Endodermal cell (in vitro differentiated cells): Measurements from ENCODE around the gene DPEP3. TPM values are rescaled to one million over a fixed set of nuclear protein-coding genes. Genes with fewer than 3 reads are reported as not detected.

Experiments
- DNase-seq: peaks from one replicate; pipeline ENCODE4 v3.0.0-alpha.2; 2017
- H3K27ac ChIP-seq: 2 replicates; pipeline ENCODE4 v1.5.1; 2013; ENCODE audit warnings: mild to moderate bottlenecking, low read depth, low read length, moderate library complexity
- H3K27me3 ChIP-seq: 2 replicates; pipeline ENCODE4 v1.6.1; 2013; ENCODE audit warnings: mild to moderate bottlenecking, low read length, moderate library complexity; ENCODE audit not compliant: insufficient read depth, control insufficient read depth, poor library complexity, severe bottlenecking
- H3K36me3 ChIP-seq: 2 replicates; pipeline ENCODE4 v1.7.0; 2013; ENCODE audit warnings: mild to moderate bottlenecking, low read length, moderate library complexity; ENCODE audit not compliant: control insufficient read depth, insufficient read depth
- H3K4me1 ChIP-seq: one replicate; pipeline ENCODE4 v1.7.0; 2013; ENCODE audit warnings: low read length; ENCODE audit not compliant: control insufficient read depth, insufficient read depth
- H3K4me3 ChIP-seq: 2 replicates; pipeline ENCODE4 v1.5.1; 2013; ENCODE audit warnings: mild to moderate bottlenecking, low read length, moderate library complexity
- H3K9ac ChIP-seq: 2 replicates; pipeline ENCODE4 v1.6.1; 2013; ENCODE audit warnings: mild to moderate bottlenecking, low read length, moderate library complexity; ENCODE audit not compliant: poor library complexity, severe bottlenecking; ENCODE audit errors: extremely low read depth
- H3K9me3 ChIP-seq: 2 replicates; pipeline ENCODE4 v1.6.1; 2013; ENCODE audit warnings: mild to moderate bottlenecking, low read length, moderate library complexity; ENCODE audit not compliant: control insufficient read depth
- H3K27ac Mint-ChIP-seq: 2 replicates; pipeline ENCODE4 v1.8.0; 2020; ENCODE audit warnings: mixed read lengths
- H3K27me3 Mint-ChIP-seq: 2 replicates; pipeline ENCODE4 v1.8.0; 2021; ENCODE audit warnings: mild to moderate bottlenecking, mixed read lengths; ENCODE audit not compliant: insufficient read depth
- H3K36me3 Mint-ChIP-seq: 2 replicates; pipeline ENCODE4 v1.8.0; 2020; ENCODE audit warnings: low read depth, mixed read lengths
- H3K4me1 Mint-ChIP-seq: 2 replicates; pipeline ENCODE4 v1.8.0; 2020; ENCODE audit warnings: mixed read lengths
- H3K4me3 Mint-ChIP-seq: 2 replicates; pipeline ENCODE4 v1.8.0; 2020; ENCODE audit warnings: mild to moderate bottlenecking, moderate library complexity, mixed read lengths
- H3K9me3 Mint-ChIP-seq: 2 replicates; pipeline ENCODE4 v1.8.0; 2020; ENCODE audit warnings: mild to moderate bottlenecking, mixed read lengths
- CTCF ChIP-seq: fragments of 200-600 bp; sonication (generic); conservative IDR thresholded peaks from 2 replicates; pipeline ENCODE4 v1.5.0; 2021; ENCODE audit warnings: antibody characterized with exemption, mild to moderate bottlenecking
- WGBS, 2 experiments: methylation state at CpG; one replicate each; pipeline versions ENCODE4 v1.1.5 to v1.1.7; 2013; ENCODE audit warnings: missing lambda C conversion rate in 2 of 2, mixed read lengths in 1 of 2; ENCODE audit not compliant: insufficient coverage in 1 of 2, insufficient read length in 1 of 2; 5-methylcytosine and 5-hydroxymethylcytosine counted together
- total RNA-seq, 2 donors: library from RNA; stranded (reverse); fragmentation: NEBNext Ultra II Directional in 1 of 2; extraction: Animal tissue kit (Norgen Biotek cat#: 25700) in 1 of 2; gene quantifications; 2 replicates in 1 of 2; 3 replicates in 1 of 2; pipeline ENCODE4 v1.2.1, GENCODE V29; 2021

The DPEP3 gene
- total RNA-seq, 2 donors from 2014 or later, result 2.9 to 3.5 TPM

DNA sequence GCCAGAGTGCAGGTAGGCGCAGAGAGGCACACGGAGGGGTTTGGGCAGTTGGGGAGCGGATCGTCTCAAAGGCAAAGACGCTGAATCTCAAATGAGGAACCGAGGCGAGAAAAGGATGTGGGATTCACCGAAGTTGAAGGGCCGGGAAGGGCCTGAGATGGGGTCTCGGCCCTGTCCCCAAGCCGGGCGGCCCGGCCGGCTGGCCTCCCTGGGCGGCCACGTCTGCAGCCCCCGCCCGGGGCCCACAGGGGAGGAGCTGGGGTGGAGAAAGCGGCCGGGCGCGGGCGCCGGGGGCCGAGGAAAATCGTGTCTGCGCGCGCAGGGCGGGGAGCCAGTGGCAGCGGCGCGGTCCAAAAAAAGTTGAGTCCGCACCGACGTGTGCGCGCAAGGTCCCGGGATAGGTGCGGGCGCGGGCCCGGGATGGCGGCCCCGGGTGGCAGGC is 12.3 kb downstream of the DPEP3 start:
- Mint-ChIP-seq H3K36me3 (peaks cover 2% of the 10 kb centered on the region), H3K27me3 (peaks cover 15% of the 10 kb centered on the region), H3K4me1 (peaks cover 21% of the 10 kb centered on the region), H3K27ac (peak overlapping the region; percentile 81), H3K9me3 (no peaks in the 10 kb centered on the region), H3K4me3 (peak overlapping the region; percentile 81)
- Histone ChIP-seq H3K36me3 (peaks cover 9% of the 10 kb centered on the region), H3K4me3 (peak overlapping the region; percentile 95), H3K27ac (no peak overlapping the region), H3K4me1 (peaks cover 16% of the 10 kb centered on the region), H3K9me3 (no peaks in the 10 kb centered on the region), H3K27me3 (no peaks in the 10 kb centered on the region), H3K9ac (peak overlapping the region; percentile 76)
- WGBS, 2 experiments, result 2% methylated on average over 28 to 45 of the region's 45 CpGs
- TF ChIP-seq CTCF, result no peak
- peak; percentile 67 for DNase-seq

- Histone ChIP-seq H3K9ac (peak overlapping the region; percentile 76), H3K27me3 (no peaks in the 10 kb centered on the region), H3K9me3 (no peaks in the 10 kb centered on the region), H3K27ac (no peak overlapping the region), H3K4me3 (peak overlapping the region; percentile 95), H3K36me3 (peaks cover 14% of the 10 kb centered on the region), H3K4me1 (peaks cover 16% of the 10 kb centered on the region)
- H3K36me3 Mint-ChIP-seq, result peaks cover 8% of the 10 kb centered on the region
- H3K27me3 Mint-ChIP-seq, result peaks cover 15% of the 10 kb centered on the region
- H3K4me3 Mint-ChIP-seq, result peak overlapping the region; percentile 81
- H3K4me1 Mint-ChIP-seq, result peaks cover 21% of the 10 kb centered on the region
- 41 to 59% methylated on average over 9 to 18 of the region's 18 CpGs for WGBS, 2 experiments
- H3K27ac Mint-ChIP-seq, result peak overlapping the region; percentile 81
- no peak for TF ChIP-seq CTCF
- DNase-seq, result peak; percentile 70
- H3K9me3 Mint-ChIP-seq, result no peaks in the 10 kb centered on the region
Observed at GRCh38 chr16:67967183-67967957, 12.9 kb downstream of the DPEP3 start.

GRCh38 chr16:67966549-67967182 is 13.6 kb downstream of the DPEP3 start:
- Mint-ChIP-seq H3K27ac (no peak overlapping the region), H3K9me3 (no peaks in the 10 kb centered on the region), H3K4me3 (peak overlapping the region; percentile 81), H3K4me1 (peaks cover 21% of the 10 kb centered on the region), H3K27me3 (peaks cover 15% of the 10 kb centered on the region), H3K36me3 (peaks cover 14% of the 10 kb centered on the region)
- no peak overlapping the region for H3K27ac ChIP-seq
- H3K36me3 ChIP-seq, result peaks cover 20% of the 10 kb centered on the region
- peaks cover 16% of the 10 kb centered on the region for H3K4me1 ChIP-seq
- no peak for TF ChIP-seq CTCF
- WGBS, 2 experiments, result 75 to 77% methylated on average over 1 to 3 of the region's 3 CpGs
- no peaks in the 10 kb centered on the region for H3K9me3 ChIP-seq
- H3K9ac ChIP-seq, result no peak overlapping the region
- peak; percentile 84 for DNase-seq
- no peaks in the 10 kb centered on the region for H3K27me3 ChIP-seq
- peak overlapping the region; percentile 95 for H3K4me3 ChIP-seq
